Heart left ventricle (tissue), 13 donors: Measurements from ENCODE around the gene MYL9.

Source experiments
- POLR2A ChIP-seq, 2 donors: fragments of 450-650 bp; IDR thresholded peaks; one replicate each; pipeline ENCODE4 v1.6.1; 2017; ENCODE audit warnings: antibody characterized with exemption in 2 of 2, mild to moderate bottlenecking in 2 of 2, moderate library complexity in 2 of 2
- TF ChIP-seq, protein P1 (sequence below), 12 donors: fragments of 200-600 bp; sonication (generic) in 4 of 12; IDR thresholded peaks; one replicate each; pipeline versions ENCODE4 v1.5.0 to v1.8.0; 2018 to 2022; ENCODE audit warnings: antibody characterized with exemption in 12 of 12, mild to moderate bottlenecking in 5 of 12
- donor health status: ischemic (EF 13 %, LVEDD 7.1; RV severe dilation, severe dysfunction).
- donor health status: DM: no; HTN: yes; CAD: no.
- donor health status: DM: no; HTN: no; CAD: no.
- donor health status: ischemic (EF 25% LVEDD 6.9; RV normal size, moderate dysfunction).
- donor health status: ischemic (EF 25% LVEDD 5.7; RV mildly dilated, moderate dysfunction).
- donor health status: ischemic (EF 35%, LVEDD 5.7; RV mildly dilated, moderate dysfunction).
- donor health status: nonischemic (EF 11% LVEDD 7.7; RV severe dilation, severe dysfunction).
- donor health status: DM: yes; HTN: yes; CAD: no.
- donor health status: PGD.
- donor health status: ischemic (EF 29% LVEDD 5.4; RV normal size, mild dysfunction).
- donor health status: nonischemic (EF 23%, LVEDD 6.1; RV moderate dilation, normal function).

DNA sequence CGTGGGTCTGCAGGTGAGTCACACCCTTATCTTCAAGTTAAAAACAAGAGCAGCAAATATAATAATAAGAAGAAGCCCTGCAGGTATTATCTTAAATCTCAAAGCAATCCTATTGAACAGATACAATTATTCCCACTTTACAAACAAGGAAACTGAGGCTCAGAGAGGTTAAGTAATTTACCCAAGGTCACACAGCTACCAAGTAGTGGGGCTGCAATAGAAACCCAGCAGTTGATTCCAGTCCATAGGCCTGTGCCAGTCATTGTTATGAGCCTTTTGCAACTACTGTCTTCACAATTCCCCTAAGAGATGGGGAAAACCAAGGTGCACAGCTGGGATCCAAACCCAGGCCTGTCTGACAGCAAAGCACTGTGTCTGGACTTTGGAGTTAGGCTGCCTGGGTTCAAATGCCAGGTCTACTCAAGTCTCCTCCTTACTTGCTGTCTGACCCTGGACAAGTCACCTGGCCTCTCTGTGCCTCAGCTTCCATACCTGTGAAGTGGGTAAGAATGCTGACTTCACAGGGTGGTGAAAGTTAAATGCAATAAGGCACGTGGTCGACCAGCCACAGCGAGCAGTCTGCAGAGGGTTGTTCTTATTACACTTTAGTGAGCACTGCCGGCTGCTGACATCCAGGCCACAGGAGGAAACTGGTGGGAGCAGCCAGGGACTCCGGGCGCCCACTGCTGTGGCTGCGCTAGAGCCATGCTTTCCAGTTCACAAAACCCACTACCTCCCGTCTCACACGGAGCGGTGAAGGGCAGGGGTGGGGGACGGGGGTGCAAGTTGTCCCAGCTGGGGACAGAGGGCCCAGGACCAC, 6.1 kb downstream of the MYL9 start:
- TF ChIP-seq, protein P1, sequence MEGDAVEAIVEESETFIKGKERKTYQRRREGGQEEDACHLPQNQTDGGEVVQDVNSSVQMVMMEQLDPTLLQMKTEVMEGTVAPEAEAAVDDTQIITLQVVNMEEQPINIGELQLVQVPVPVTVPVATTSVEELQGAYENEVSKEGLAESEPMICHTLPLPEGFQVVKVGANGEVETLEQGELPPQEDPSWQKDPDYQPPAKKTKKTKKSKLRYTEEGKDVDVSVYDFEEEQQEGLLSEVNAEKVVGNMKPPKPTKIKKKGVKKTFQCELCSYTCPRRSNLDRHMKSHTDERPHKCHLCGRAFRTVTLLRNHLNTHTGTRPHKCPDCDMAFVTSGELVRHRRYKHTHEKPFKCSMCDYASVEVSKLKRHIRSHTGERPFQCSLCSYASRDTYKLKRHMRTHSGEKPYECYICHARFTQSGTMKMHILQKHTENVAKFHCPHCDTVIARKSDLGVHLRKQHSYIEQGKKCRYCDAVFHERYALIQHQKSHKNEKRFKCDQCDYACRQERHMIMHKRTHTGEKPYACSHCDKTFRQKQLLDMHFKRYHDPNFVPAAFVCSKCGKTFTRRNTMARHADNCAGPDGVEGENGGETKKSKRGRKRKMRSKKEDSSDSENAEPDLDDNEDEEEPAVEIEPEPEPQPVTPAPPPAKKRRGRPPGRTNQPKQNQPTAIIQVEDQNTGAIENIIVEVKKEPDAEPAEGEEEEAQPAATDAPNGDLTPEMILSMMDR (IDR thresholded peaks at IDR 0.05) = no peak
- TF ChIP-seq POLR2A (IDR thresholded peaks at IDR 0.05) = no peak
